BLaER1 (cell line): ENCODE results near the gene GSK3A.

Experiments
- H3K27ac ChIP-seq: shearing (Covaris generic); formaldehyde crosslinking; 2 replicates; pipeline ENCODE4 v1.8.1; 2022
- H3K27me3 ChIP-seq: shearing (Covaris generic); formaldehyde crosslinking; 2 replicates; pipeline ENCODE4 v1.8.1; 2022
- H3K36me3 ChIP-seq: shearing (Covaris generic); formaldehyde crosslinking; 2 replicates; pipeline ENCODE4 v1.8.1; 2022
- H3K4me1 ChIP-seq: shearing (Covaris generic); formaldehyde crosslinking; 2 replicates; pipeline ENCODE4 v1.8.1; 2022
- H3K4me2 ChIP-seq: shearing (Covaris generic); formaldehyde crosslinking; 2 replicates; pipeline ENCODE4 v1.8.1; 2022
- H3K4me3 ChIP-seq: shearing (Covaris generic); formaldehyde crosslinking; 2 replicates; pipeline ENCODE4 v1.8.1; 2022
- H3K9ac ChIP-seq: shearing (Covaris generic); formaldehyde crosslinking; 2 replicates; pipeline ENCODE4 v1.8.1; 2022
- H3K9me3 ChIP-seq: shearing (Covaris generic); formaldehyde crosslinking; 2 replicates; pipeline ENCODE4 v1.8.1; 2022
- H4K20me1 ChIP-seq: shearing (Covaris generic); formaldehyde crosslinking; 2 replicates; pipeline ENCODE4 v1.8.1; 2022
- Cebpa-rat ChIP-seq: shearing (Covaris generic); IDR thresholded peaks from 2 replicates; pipeline ENCODE4 v1.8.1; 2022

GSK3A gene

DNA sequence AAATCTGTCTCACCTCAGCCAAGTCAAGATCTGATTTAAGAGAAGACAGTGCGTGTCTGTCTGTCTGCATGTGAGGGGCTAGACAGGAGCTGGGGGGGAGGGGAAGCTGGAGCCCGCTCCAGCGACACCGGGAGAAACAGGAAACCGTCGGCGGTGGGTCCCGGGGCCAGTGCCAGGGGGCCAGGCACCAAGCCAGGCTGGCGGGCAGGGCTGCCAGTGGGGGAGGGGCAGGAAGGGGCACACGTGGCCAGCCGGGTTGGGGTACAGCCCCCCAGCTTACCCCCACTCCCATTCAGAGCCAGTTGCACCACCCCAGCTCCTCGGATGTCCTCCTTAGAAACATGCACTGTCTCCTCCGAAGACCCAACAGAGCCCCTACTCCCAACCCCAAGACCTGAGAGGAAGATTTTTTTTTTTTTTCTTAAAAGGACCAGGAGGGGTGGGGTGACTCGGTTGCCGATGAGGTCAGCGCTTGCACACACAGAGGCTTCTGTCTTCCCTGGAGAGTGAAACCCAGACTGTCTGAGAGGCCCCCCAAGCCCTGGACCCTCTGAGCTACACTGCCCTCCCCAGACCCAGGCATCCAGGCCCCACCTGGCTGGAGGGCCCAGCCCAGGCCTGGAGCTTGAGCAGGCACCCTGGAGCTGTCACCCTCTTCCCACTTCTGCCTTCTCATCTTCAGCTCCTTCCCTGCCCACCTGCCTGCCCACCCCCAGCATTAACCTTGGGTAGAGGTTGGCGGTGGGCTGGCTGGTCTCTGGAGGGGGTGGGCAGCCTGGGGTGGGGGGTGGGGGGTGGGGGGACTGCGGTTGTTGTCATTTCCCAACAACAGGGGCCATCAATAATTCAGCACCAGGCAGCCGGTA is 8.5 kb upstream of the GSK3A start:
- Histone ChIP-seq H3K4me1 (peaks cover 52% of the 10 kb centered on the region), H3K4me2 (peak overlapping the region; percentile 99), H3K9me3 (no peaks in the 10 kb centered on the region), H3K36me3 (peaks cover 32% of the 10 kb centered on the region), H3K9ac (peak overlapping the region; percentile 72), H3K27me3 (no peaks in the 10 kb centered on the region), H4K20me1 (peaks cover 52% of the 10 kb centered on the region), H3K4me3 (peak overlapping the region; percentile 50), H3K27ac (peak overlapping the region; percentile 78)
- TF ChIP-seq Cebpa-rat: no peak

DNA sequence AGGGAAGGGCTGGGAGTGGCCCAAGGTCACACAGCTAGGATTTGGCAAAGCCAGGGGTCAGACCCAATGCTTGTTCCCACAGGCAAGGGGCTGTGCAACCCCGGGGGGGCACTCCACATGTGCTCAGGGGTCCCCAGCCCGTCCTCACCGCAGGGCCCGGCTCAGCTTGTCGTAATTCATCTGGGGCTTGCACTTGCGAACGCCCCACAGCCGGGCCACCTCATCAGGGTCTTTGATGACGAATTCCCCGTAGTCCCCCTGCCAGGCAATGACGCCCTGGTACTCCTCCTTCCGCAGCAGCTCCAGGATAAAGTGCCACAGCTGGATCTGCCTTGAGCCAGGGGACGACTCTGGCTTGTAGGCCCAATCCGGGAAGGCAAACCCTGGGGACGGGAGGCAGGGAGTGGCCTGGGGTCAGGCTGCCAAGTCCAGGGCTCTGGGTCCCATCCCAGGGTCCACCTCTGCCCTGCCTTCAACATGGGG is 7.8 kb upstream of the GSK3A start:
- Histone ChIP-seq H4K20me1 (peaks cover 52% of the 10 kb centered on the region), H3K4me2 (peak overlapping the region; percentile 99), H3K36me3 (peaks cover 32% of the 10 kb centered on the region), H3K27me3 (no peaks in the 10 kb centered on the region), H3K9me3 (no peaks in the 10 kb centered on the region), H3K9ac (peak overlapping the region; percentile 72), H3K27ac (peak overlapping the region; percentile 78), H3K4me1 (peaks cover 55% of the 10 kb centered on the region), H3K4me3 (peak overlapping the region; percentile 50)
- TF ChIP-seq Cebpa-rat: no peak

DNA sequence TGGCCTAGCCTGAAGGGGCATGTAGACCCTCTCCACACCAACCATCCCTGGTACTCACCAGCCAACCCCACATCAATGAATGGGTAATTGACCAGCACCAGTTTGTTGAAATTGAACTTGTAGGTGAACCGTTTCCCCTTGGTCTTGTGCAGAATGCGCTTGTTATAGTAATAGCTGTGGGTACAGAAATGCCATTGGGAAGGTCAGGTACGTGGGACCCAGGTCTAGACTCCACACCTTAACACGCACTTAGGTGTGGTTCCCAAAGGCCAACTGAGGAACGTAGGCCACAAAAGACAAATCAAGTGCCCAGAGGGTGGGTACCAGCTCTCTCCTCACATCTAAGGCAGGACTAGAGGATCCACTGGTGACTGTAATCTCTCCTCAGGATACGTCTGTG is 7.4 kb upstream of the GSK3A start:
- no peaks in the 10 kb centered on the region for H3K27me3 ChIP-seq
- peaks cover 52% of the 10 kb centered on the region for H4K20me1 ChIP-seq
- peaks cover 59% of the 10 kb centered on the region for H3K4me1 ChIP-seq
- H3K4me2 ChIP-seq: peak overlapping the region; percentile 99; the same call in 1 of the 2 replicates
- 0 out of 2 replicates have a peak overlapping the region, but pooled peaks have one; percentile 78 for H3K27ac ChIP-seq
- TF ChIP-seq Cebpa-rat: no peak
- peaks cover 32% of the 10 kb centered on the region for H3K36me3 ChIP-seq
- no peak overlapping the region for H3K9ac ChIP-seq
- no peaks in the 10 kb centered on the region for H3K9me3 ChIP-seq
- H3K4me3 ChIP-seq: no peak overlapping the region

DNA sequence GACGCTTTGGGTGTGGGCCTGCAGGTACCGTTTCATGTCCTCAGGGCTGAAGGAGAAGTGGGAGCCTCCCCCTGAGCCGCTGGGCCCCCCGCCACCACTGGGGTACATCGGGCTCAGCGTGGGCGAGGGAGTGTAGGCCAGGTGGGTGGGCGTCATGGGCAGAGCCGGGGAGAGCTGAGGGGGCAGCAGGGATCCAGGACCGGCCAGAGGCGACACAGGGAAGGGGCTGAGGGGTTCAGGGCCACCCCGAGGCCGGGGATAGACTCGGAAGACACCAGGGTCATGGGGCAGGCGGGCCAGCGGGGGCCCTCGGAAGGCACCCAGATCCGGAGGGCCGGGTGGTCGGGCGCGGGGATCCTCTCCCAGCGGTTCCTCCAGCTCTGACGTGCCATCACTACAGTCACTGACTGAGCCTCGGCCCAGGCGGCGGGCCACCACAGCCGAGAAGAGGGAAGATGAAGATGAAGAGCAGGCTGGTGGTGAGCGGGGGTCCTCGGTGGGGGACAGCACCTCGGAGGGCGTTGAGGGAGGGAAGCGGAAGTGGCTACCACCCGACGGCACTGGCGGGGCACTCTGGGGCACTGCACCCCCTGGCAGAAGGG is 6.8 kb upstream of the GSK3A start:
- H3K9me3 ChIP-seq: no peaks in the 10 kb centered on the region
- H3K36me3 ChIP-seq: peaks cover 32% of the 10 kb centered on the region
- peaks cover 52% of the 10 kb centered on the region for H4K20me1 ChIP-seq
- no peak overlapping the region for H3K9ac ChIP-seq
- peaks cover 59% of the 10 kb centered on the region for H3K4me1 ChIP-seq
- no peak overlapping the region for H3K4me3 ChIP-seq
- TF ChIP-seq Cebpa-rat: no peak
- H3K4me2 ChIP-seq: no peak overlapping the region
- H3K27ac ChIP-seq: no peak overlapping the region
- H3K27me3 ChIP-seq: no peaks in the 10 kb centered on the region

DNA sequence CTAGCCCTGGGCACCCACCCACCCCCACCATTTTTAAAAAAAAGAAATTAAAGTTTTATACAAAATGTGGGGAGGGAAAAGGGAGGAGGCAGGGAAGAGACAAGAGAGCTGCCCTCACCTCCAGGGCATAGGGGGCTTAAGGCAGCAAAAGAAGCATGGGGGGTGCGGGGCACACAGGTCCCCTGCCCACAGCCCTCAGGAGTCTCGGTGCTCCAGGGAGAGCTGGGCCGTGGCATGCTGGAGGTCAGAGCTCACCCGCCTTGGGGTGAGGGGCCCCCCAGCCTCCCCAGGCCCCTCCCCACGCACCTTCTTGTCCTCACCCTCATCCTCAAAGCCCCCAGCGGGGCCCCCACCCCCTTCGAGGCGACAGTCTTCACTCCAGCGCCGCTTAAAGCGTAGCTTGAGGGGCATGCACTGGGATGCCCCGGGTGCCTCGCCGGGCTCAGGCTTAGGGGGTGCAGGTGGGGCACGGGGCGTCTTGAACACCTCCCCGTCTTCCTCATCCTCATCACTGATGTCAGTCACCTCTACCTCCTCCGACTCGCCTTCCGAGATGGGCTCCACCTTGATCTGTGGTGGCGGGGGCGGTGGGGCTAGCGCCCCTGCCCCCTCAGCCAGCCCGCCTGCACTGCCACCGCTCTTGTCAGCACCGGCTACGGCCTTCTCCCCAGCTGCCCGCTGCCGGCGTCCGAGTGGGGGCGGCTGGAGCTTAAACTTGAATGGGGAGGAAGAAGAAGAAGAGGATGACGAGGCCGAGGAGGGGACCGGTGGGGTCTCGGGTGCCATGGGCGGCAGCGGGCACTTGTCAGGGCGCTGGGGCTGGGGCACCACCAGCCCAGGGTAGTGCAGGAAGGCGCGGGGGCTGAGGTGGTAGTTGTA is 6.1 kb upstream of the GSK3A start:
- Histone ChIP-seq H3K4me1 (peaks cover 66% of the 10 kb centered on the region), H3K27ac (no peak overlapping the region), H3K27me3 (no peaks in the 10 kb centered on the region), H3K36me3 (peaks cover 32% of the 10 kb centered on the region), H3K4me3 (no peak overlapping the region), H3K4me2 (no peak overlapping the region), H3K9ac (no peak overlapping the region), H3K9me3 (no peaks in the 10 kb centered on the region), H4K20me1 (peaks cover 52% of the 10 kb centered on the region)
- TF ChIP-seq Cebpa-rat: no peak

DNA sequence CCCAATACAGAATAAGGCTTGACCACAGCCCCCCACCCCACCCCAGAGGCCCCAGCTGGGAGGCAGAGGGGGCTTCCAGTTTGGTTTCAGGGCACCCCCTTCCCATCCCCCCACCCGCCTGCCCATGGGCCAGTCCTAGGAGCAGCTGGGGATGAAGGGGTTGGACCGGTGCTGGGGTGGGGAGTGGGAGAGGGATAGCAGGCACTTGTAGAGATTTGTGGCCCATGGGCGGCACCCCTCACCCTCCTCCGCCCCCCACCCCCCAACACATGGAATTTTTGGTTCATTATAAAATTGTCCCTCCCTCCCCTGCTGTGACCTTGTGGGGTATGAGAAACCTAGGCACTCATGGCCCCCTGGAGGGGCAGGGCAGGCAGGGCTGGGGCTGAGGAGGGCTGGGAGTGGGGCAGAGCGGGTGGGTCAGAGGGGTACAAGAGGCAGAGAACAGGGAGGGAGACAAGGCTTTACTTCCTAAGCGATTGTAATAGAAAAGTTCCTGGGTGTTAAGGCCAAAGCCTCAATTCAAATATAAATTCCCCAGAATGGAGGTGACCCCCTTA is 5.3 kb upstream of the GSK3A start:
- H3K27me3 ChIP-seq: no peaks in the 10 kb centered on the region
- H4K20me1 ChIP-seq: peaks cover 47% of the 10 kb centered on the region
- H3K27ac ChIP-seq: no peak overlapping the region
- H3K9ac ChIP-seq: no peak overlapping the region
- H3K36me3 ChIP-seq: peaks cover 32% of the 10 kb centered on the region
- H3K4me1 ChIP-seq: peaks cover 64% of the 10 kb centered on the region
- H3K4me2 ChIP-seq: no peak overlapping the region
- no peak for TF ChIP-seq Cebpa-rat
- H3K9me3 ChIP-seq: no peaks in the 10 kb centered on the region
- H3K4me3 ChIP-seq: no peak overlapping the region

DNA sequence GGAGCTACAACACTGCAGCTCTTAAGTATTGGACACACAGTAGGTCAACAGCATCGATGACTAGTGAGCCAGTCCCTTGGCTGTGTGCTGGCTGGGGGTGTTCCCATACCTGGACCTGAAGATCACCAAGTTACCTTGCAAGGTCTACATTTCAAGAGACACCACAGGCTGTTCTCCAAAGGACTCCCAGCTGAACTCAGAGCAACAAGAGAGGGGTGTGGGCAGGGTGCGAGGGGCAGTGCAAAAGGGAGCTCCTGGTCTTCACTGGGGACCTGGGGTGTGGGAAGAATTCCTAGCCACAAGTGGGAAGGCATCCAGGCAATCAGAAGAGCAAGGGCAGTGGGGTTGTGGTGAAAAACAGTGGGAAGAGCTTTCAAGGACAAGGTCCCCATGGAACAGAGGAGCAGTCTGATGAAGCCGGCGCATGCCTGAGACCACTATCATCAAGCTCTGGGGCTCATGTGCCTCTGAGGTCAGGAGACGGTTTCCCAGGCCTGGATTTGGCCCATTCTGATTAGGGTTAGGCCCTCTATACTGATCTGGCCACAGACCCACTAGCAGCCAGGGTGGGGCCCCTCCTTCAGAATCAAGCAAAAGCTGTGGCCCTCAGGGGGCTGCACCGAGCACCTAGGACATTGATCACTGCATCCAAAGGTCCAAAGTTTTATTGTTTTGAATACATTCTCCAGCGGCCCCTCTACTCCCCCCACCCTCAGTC is 4.7 kb upstream of the GSK3A start:
- Histone ChIP-seq H3K9me3 (no peaks in the 10 kb centered on the region), H3K27me3 (no peaks in the 10 kb centered on the region), H3K4me3 (no peak overlapping the region), H4K20me1 (peaks cover 43% of the 10 kb centered on the region), H3K4me2 (peak overlapping the region; percentile 96), H3K27ac (peak overlapping the region; percentile 8; the same call in 1 of the 2 replicates), H3K9ac (0 out of 2 replicates have a peak overlapping the region, but pooled peaks have one; percentile 6), H3K4me1 (peaks cover 58% of the 10 kb centered on the region), H3K36me3 (peaks cover 32% of the 10 kb centered on the region)
- TF ChIP-seq Cebpa-rat: no peak

DNA sequence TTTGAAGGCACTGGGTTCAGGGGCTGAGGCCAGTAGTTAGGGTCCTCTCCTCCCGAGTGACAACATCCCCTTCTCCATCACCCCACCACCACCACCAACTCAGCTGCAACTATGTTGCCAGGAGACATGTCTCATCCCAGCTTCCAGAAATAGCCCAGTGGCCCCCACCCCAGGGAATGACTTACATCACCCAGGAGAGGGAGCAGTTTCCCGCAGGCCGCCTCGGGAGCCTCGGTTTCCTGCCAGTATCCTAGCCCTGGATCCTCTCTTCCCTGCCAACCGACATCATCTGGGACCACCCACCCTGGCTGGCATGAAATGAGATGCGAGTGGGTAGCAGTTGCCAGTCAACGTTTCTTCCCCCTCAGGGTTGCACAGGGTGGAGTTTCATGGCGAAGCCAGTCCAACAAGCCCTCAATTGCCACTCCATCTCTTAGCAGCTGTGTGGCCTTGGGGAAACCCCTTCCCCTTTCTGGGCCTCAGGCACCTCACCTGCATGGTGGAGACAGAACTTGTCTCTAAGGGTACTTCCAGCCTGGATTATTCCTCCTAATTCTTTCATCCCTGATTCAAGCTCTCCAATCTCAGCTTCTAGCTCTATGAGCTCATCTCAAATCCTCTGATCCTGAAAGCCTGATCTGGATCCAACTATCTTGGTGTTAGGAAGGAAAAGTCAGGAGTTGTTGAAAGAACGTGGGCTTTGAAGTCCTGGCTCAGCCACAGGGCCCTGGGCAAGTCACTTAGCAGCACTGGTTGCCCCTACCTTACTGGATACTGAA is 3.9 kb upstream of the GSK3A start:
- Histone ChIP-seq H4K20me1 (peaks cover 41% of the 10 kb centered on the region), H3K36me3 (peaks cover 32% of the 10 kb centered on the region), H3K4me2 (peak overlapping the region; percentile 96), H3K27me3 (no peaks in the 10 kb centered on the region), H3K4me1 (peaks cover 55% of the 10 kb centered on the region), H3K9ac (no peak overlapping the region), H3K27ac (peak overlapping the region; percentile 33; the same call in 1 of the 2 replicates), H3K4me3 (no peak overlapping the region), H3K9me3 (no peaks in the 10 kb centered on the region)
- TF ChIP-seq Cebpa-rat: no peak
